ENCODE measurements around the gene MAD2L2.

DNA sequence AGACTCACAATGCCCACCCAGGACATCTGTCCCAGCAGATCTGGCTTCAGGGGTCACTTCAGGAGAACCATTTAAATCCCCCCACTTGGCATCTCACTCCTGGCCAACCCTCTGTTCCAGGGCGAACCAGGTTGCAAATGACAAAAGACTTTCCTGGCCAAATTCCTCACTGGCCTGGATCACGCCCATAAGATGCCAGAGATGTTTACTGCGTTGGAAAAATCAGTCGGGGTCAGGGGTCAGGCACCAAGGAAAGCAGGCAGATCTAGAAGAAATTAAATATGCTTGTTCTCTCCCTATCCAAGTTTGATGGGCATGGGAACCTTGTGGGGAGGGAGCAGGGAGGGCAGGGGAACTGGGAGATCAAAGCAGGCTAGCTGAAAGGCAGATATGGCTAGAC, 40.4 kb upstream of the MAD2L2 start:
- TF ChIP-seq, protein P1, sequence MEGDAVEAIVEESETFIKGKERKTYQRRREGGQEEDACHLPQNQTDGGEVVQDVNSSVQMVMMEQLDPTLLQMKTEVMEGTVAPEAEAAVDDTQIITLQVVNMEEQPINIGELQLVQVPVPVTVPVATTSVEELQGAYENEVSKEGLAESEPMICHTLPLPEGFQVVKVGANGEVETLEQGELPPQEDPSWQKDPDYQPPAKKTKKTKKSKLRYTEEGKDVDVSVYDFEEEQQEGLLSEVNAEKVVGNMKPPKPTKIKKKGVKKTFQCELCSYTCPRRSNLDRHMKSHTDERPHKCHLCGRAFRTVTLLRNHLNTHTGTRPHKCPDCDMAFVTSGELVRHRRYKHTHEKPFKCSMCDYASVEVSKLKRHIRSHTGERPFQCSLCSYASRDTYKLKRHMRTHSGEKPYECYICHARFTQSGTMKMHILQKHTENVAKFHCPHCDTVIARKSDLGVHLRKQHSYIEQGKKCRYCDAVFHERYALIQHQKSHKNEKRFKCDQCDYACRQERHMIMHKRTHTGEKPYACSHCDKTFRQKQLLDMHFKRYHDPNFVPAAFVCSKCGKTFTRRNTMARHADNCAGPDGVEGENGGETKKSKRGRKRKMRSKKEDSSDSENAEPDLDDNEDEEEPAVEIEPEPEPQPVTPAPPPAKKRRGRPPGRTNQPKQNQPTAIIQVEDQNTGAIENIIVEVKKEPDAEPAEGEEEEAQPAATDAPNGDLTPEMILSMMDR (conservative IDR thresholded peaks at IDR 0.05; ENCODE audit: low read length): no peak
- TF ChIP-seq EZH2phosphoT487 (IDR thresholded peaks at IDR 0.05; ENCODE audit: borderline replicate concordance): no peak
